GM19035 (cell line): ENCODE data around the gene ALOX12.
"Not testable (repeated sequence)": the region's sequence is repeated elsewhere in the genome, so short reads cannot be mapped to it uniquely, and the experiment has no call there.

Experiments used
- ATAC-seq: cut with Tn5 transposase; IDR thresholded peaks from one replicate; pipeline ENCODE4 v1.9.1; 2021; ENCODE audit not compliant: unreplicated experiment

ALOX12 gene

DNA sequence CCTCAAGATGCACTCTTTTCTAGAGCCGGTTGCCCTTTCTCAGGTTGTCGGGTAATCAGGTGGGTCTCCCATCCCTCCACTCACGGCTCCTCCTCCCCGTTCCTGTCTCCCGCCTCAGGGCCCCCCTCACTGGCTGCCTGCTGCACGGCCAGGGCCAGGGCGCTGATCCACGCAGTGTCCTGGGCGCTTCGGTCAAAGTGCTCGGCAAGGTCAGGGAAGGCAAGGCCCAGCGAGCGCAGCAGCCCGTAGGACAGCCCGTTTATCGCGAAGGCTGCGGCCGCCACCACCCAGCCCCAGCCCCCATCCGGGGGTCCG, 47.3 kb downstream of the ALOX12 start:
- no peak for ATAC-seq

DNA sequence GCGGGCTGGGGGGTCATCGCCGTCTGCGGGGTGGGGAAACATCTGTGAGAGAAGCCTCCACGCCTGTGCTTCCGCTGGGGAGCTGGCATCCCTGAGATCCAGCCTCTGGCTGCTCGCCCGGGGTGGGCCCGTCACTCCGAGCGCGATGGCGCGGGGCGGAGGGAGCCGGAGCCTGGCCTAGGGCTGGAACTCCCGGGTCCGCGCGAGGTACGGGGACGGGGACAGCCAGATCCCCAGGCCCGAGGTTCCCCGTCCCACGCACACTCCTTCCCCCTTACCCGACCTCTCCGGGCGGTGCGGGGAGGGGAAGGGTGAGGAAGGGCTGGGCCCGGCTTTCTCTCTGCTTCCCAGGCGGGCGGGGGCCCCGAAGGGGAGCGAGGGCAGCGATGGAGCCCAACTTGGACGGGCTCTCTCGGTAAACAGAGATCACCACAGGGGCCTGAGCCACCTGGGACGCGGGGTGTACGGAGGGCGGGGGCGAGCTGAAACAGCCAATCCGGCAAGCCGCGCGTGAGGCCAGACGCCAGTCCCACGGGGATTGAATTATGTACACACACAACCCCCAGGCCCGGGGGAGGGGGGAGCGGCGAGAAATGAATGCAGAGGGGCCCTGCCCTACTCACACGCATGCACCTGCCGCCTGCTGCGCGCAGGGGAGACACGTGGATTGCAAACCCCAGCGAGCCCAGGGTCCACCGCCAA, 47.8 kb downstream of the ALOX12 start, which contains the start of gene SLC16A11:
SLC16A11 (minus strand) TSS at position 596 of the 702 bp plus-strand sequence; CDS start at position 17, 579 bp downstream.
- ATAC-seq: no peak

DNA sequence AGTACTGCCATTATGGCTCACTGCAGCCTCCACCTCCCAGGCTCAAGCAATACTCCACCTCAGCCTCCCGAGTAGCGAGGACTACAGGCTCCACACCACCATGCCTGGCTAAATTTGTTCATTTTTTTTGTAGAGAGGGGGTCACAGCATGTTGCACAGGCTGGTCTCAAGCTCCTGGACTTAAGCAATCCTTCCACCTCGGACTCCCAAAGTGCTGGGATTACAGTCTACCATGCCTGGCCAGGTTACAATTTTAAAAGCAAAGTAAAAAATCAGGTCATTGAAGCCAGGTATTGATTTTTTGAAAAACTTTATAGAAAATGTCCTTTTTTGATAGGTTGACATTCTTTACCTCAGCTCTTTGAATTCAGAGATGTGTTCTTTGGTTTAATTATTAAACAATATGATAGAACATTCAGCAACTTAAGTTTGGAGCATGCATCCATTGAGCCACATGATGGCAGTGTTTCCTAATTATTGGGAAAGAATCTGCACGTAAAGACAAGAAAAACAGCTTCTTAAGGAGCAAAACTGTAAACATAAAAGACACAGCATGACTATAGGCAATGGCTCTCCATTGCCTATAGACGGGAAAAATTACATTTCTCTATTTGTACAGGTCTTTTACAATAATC, 49.8 kb downstream of the ALOX12 start:
- no peak for ATAC-seq

DNA sequence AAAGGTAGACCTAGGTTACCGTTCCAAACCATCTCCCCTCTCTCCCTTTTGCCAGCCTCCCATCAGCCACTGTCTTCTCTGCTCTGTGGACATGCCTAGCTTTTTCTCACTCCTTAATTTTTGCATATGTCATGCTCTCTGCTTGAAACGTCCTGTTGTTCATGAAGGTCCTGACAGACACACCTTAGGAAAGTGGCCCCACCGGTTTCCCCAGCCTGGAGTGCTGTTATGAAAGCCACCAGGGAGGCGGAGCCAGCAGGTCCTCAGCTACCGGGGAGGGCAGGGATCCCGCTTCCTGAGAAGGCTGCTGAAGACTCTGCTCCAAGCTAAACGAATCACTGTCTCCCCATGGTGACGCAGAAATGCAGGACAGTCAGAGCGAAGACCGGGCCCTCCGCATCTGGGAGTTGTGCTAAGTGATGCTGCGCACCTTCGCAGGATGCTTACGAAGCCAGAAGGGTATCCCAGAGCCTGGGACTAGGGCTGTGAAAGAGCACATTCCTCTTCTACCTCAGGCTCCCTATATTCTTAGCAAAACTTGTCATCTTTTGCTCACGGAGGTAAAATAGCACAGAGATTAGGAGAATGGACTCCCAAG, 50.4 kb downstream of the ALOX12 start:
- no peak for ATAC-seq

DNA sequence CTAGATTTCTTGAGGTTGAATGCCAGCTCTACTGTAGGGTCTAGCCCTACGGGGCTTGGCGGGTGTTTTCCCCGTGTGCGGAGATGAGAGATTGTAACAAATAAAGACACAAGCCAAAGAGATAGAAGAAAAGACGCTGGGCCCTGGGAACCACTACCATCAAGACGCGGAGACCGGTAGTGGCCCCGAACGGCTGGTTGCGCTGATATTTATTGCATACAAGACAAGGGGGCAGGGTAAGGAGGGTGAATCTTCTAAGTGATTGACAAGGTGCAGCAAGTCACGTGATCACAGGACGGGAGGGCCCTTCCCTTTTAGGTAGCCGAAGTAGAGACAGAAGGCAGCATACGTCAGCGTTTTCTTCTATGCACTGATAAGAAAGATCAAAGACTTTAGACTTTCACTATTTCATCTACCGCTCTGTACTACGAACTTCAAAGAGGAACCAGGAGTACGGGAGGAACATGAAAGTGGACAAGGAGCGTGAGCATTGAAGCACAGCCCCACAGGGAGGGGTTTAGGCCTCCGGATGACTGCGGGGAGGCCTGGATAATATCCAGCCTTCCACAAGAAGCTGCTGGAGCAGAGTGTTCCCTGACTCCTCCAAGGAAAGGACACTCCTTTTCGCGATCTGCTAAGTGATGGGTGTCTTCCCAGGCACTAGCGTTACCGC, 51.0 kb downstream of the ALOX12 start:
- ATAC-seq: not testable (repeated sequence)

DNA sequence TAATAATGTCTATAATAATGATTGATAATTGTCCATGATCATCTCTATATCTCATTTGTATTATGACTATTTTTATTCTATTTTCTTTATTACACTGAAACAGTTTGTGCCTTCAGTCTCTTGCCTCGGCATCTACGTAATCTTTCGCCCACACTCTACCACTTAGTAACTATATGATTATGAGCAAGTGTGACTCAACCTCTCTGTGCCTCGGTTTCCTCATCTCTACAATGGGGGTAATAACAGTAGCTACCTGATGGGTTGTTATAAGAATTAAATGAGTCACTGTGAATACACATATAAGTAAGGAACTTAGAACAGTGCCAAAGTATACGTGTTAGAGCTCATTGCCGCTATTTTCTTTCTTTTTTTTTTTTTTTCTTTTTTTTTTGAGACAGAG, 51.7 kb downstream of the ALOX12 start:
- ATAC-seq: no peak

DNA sequence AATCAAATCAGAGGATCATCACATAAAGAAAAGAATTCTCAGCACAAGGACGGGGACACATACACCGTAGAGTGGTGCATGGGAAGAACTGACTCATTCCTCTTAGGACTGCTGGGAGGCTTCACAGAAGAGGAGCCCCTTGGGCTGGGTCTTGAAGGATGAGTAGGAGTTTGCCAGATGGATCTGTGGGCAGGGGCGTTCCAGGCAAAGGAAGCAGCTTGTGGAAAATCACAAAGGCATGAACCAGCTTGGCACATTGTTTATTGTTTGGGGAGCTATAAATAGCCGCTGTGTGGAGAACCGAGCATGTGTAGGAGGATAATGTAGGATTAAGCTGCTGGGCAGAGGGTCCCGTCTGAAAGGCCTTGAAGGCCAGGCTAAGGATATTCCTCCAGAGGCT, 53.1 kb downstream of the ALOX12 start:
- ATAC-seq: no peak

DNA sequence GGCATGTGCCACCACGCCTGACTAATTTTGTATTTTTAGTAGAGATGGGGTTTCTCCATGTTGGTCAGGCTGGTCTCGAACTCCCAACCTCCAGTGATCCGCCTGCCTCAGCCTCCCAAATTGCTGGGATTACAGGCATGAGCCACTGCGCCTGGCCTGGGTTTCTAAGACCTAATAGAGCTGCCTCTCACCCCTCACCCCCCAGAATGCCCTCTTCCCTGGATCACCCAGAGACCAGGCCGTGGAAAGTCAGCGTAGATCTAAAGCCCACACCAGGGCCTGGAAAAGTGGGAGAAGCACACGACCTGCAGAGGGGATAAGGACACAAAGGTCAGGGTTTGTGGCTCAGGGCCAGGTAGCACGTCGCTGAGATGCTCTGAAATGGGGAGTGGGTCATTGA, 54.7 kb downstream of the ALOX12 start:
- not testable (repeated sequence) for ATAC-seq

DNA sequence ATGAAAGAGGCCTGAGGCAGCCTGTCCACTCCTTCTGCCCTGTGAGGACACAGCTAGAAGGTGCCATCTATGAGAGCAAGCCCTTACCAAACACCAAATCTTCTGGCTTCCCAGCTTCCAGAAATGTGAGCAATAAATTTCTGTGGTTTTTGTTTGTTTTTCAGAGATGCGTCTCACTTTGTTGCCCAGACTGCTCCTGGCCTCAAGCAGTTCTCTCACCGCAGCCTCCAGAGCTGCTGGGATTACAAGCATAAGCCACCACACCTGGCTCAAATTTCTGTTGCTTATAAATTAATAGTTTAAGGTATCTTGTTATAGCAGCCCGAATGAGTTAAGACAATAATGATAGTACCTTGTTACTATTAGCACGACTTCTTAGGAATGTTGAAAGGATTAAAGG, 60.5 kb downstream of the ALOX12 start:
- ATAC-seq: no peak

DNA sequence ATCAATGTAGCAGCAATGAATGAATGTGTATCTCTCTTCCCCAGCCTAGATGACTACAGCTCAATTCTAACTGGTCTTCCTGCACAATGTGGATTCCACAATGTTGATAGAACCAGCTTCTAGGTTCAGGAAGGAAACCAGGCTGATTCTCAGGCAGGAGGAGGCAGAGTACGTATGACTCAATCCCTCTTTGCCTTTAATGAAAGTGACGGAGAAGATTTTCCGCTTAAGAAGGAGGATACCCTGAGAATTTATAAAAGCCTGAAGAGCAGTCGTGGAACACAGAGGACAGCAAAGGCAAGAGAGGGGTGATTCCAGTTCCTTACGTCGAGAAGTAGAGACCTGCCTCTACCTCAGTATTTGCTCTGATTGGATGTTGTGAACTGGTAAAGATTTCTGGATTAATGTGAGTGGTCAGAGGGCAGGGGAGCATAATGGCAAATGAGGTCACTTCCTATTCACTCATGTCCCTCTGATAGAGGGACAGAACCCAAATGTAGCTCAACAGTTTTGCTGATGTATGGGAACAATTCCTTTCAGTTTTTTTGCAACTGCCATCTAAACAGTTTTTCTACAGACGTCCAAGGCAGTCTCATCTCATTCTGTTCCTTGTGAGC, 63.1 kb downstream of the ALOX12 start:
- no peak for ATAC-seq
